PC-9 (cell line): ENCODE results near the gene RPL35. TPM values are rescaled to one million over a fixed set of nuclear protein-coding genes. Genes with fewer than 3 reads are reported as not detected.

Source experiments
- BruUV-seq: library from RNA; stranded (reverse); fragments of 400-500 nt; replicated peaks from 2 replicates; lab custom pipeline; 2021; lab: Mats Ljungman, UMichigan
- CTCF ChIA-PET: fragments of 300-600 bp; sonication (Branson Sonifier 250); formaldehyde crosslinking; loops from one replicate; lab custom pipeline; 2022; ENCODE audit warnings: antibody characterized with exemption; lab: Charles Lee
- POLR2A ChIA-PET: fragments of 300-600 bp; sonication (Branson Sonifier 250); formaldehyde crosslinking; loops from one replicate; lab custom pipeline; 2022; ENCODE audit warnings: antibody characterized with exemption; ENCODE audit not compliant: unreplicated experiment; lab: Charles Lee
- DNase-seq, 2 experiments: peaks; one replicate each; pipeline versions ENCODE4 v3.0.0 to v3.0.0-alpha.2; 2015 to 2022; ENCODE audit warnings: mixed read lengths in 1 of 2
- H2AFZ ChIP-seq: fragments of 200-600 bp; sonication (generic); 2 replicates; pipeline ENCODE4 v1.8.1; 2017; ENCODE audit warnings: antibody characterized with exemption
- H3F3A ChIP-seq: fragments of 200-600 bp; sonication (generic); 2 replicates; pipeline ENCODE4 v1.8.1; 2017; ENCODE audit warnings: antibody characterized with exemption, mild to moderate bottlenecking, low read depth; ENCODE audit not compliant: insufficient read depth
- H3K27ac ChIP-seq: fragments of 200-600 bp; sonication (generic); 2 replicates; pipeline ENCODE4 v1.6.1; 2016; ENCODE audit warnings: mixed run types
- H3K27me3 ChIP-seq: fragments of 200-600 bp; sonication (generic); 2 replicates; pipeline ENCODE4 v1.6.1; 2016; ENCODE audit warnings: low read depth, mixed run types; ENCODE audit not compliant: insufficient read depth
- H3K36me3 ChIP-seq: fragments of 200-600 bp; sonication (generic); 2 replicates; pipeline ENCODE4 v1.6.1; 2016; ENCODE audit warnings: low read depth, mixed run types
- H3K4me1 ChIP-seq: fragments of 200-600 bp; sonication (generic); replicated peaks from 2 replicates; pipeline ENCODE4 v1.6.1; 2016; ENCODE audit warnings: mixed run types; ENCODE audit not compliant: insufficient read depth
- H3K4me2 ChIP-seq: fragments of 200-600 bp; sonication (generic); 2 replicates; pipeline ENCODE4 v1.6.1; 2017; ENCODE audit warnings: mixed run types
- H3K4me3 ChIP-seq: fragments of 200-600 bp; sonication (generic); 2 replicates; pipeline ENCODE4 v1.6.1; 2016; ENCODE audit warnings: mixed run types
- H3K79me2 ChIP-seq: fragments of 200-600 bp; sonication (generic); 2 replicates; pipeline ENCODE4 v1.6.1; 2017; ENCODE audit warnings: low read depth, mixed run types
- H3K9me2 ChIP-seq: fragments of 200-600 bp; sonication (generic); 2 replicates; pipeline ENCODE4 v1.8.1; 2017; ENCODE audit warnings: mild to moderate bottlenecking; ENCODE audit not compliant: insufficient read depth
- H3K9me3 ChIP-seq: fragments of 200-600 bp; sonication (generic); 2 replicates; pipeline ENCODE4 v1.8.1; 2016; ENCODE audit warnings: low read depth; ENCODE audit not compliant: insufficient read depth
- H4K20me1 ChIP-seq: fragments of 200-600 bp; sonication (generic); 2 replicates; pipeline ENCODE4 v1.8.1; 2017; ENCODE audit not compliant: insufficient read depth
- CTCF ChIP-seq: fragments of 200-600 bp; sonication (generic); conservative IDR thresholded peaks from 2 replicates; pipeline ENCODE4 v1.6.1; 2017; ENCODE audit warnings: mixed run types, antibody characterized with exemption, mild to moderate bottlenecking, moderate library complexity
- EZH2 ChIP-seq: fragments of 200-600 bp; sonication (generic); IDR thresholded peaks from 2 replicates; pipeline ENCODE4 v1.8.0; 2017; ENCODE audit warnings: antibody characterized with exemption, low read depth
- intact Hi-C: fragments of 100-400 bp; cut with micrococcal nuclease; formaldehyde crosslinking; loops from one replicate; pipeline ENCODE4 v1.10.0; 2022; ENCODE audit not compliant: unreplicated experiment
- total RNA-seq: library from RNA; stranded (reverse); gene quantifications from 2 replicates; pipeline ENCODE4 v1.2.3, GENCODE V29; 2021

The RPL35 gene
- total RNA-seq, 1 experiment from 2014 or later: 2,125 TPM

- no peaks in the 10 kb centered on the region for H3K9me2 ChIP-seq
- no peak overlapping the region for H3K4me3 ChIP-seq
- H3K9me3 ChIP-seq: no peaks in the 10 kb centered on the region
- no peak for DNase-seq
- H4K20me1 ChIP-seq: peaks cover 12% of the 10 kb centered on the region
- intact Hi-C loops: no loop called here
- ChIA-PET CTCF (interaction anchor here (0.6 kb wide), 2 partner anchors 16 to 150 kb away, joined by 3 to 4 read pairs; no protein-coding TSS in a partner anchor), POLR2A (interaction anchor here (0.7 kb wide), 1 partner anchor 31 kb away, joined by 3 read pairs; no protein-coding TSS in a partner anchor)
- no TSS peak for BruUV-seq
- peaks cover 16% of the 10 kb centered on the region for H3K79me2 ChIP-seq
- H3F3A ChIP-seq: peaks cover 33% of the 10 kb centered on the region
- TF ChIP-seq EZH2 (no peak), CTCF (no peak)
- H2AFZ ChIP-seq: no peak overlapping the region
- 0 out of 2 replicates have a peak, but pooled peaks cover 6% of the 10 kb centered on the region for H3K36me3 ChIP-seq
- H3K4me1 ChIP-seq: no peaks in the 10 kb centered on the region
- no peak overlapping the region for H3K27ac ChIP-seq
- no peaks in the 10 kb centered on the region for H3K27me3 ChIP-seq
- H3K4me2 ChIP-seq: no peak overlapping the region
These were observed 16.8 kb upstream of the RPL35 start for GRCh38 chr9:124878518-124878917.

- intact Hi-C loops: no loop called here
- H2AFZ ChIP-seq: no peak overlapping the region
- peaks cover 33% of the 10 kb centered on the region for H3F3A ChIP-seq
- no peak overlapping the region for H3K4me2 ChIP-seq
- POLR2A ChIA-PET: interaction anchor here (0.7 kb wide), 2 partner anchors 16 to 31 kb away, joined by 3 read pairs; no protein-coding TSS in a partner anchor
- TF ChIP-seq CTCF (no peak), EZH2 (no peak)
- H3K36me3 ChIP-seq: 0 out of 2 replicates have a peak, but pooled peaks cover 10% of the 10 kb centered on the region
- no peak overlapping the region for H3K27ac ChIP-seq
- H3K27me3 ChIP-seq: no peaks in the 10 kb centered on the region
- no peak for DNase-seq
- no peaks in the 10 kb centered on the region for H3K4me1 ChIP-seq
- H4K20me1 ChIP-seq: peaks cover 12% of the 10 kb centered on the region
- CTCF ChIA-PET: interaction anchor here (0.6 kb wide), 2 partner anchors 15 to 150 kb away, joined by 3 to 4 read pairs; no protein-coding TSS in a partner anchor
- no TSS peak for BruUV-seq
- no peak overlapping the region for H3K4me3 ChIP-seq
- peaks cover 21% of the 10 kb centered on the region for H3K79me2 ChIP-seq
- no peaks in the 10 kb centered on the region for H3K9me2 ChIP-seq
- no peaks in the 10 kb centered on the region for H3K9me3 ChIP-seq
These were observed 16.3 kb upstream of the RPL35 start for GRCh38 chr9:124878021-124878420.

- H3K79me2 ChIP-seq: peaks cover 29% of the 10 kb centered on the region
- no peaks in the 10 kb centered on the region for H3K9me3 ChIP-seq
- CTCF ChIA-PET: no interaction called here
- H3K4me3 ChIP-seq: no peak overlapping the region
- intact Hi-C loops: no loop called here
- POLR2A ChIA-PET: no interaction called here
- H3F3A ChIP-seq: peaks cover 33% of the 10 kb centered on the region
- H3K9me2 ChIP-seq: no peaks in the 10 kb centered on the region
- H3K4me1 ChIP-seq: 0 out of 2 replicates have a peak, but pooled peaks cover 3% of the 10 kb centered on the region
- no TSS peak for BruUV-seq
- no peak overlapping the region for H2AFZ ChIP-seq
- no peak overlapping the region for H3K27ac ChIP-seq
- H3K4me2 ChIP-seq: no peak overlapping the region
- no peak for TF ChIP-seq EZH2
- TF ChIP-seq CTCF: no peak
- 0 out of 2 replicates have a peak, but pooled peaks cover 10% of the 10 kb centered on the region for H3K36me3 ChIP-seq
- H3K27me3 ChIP-seq: no peaks in the 10 kb centered on the region
- peaks cover 12% of the 10 kb centered on the region for H4K20me1 ChIP-seq
- no peak for DNase-seq
These were observed 15.4 kb upstream of the RPL35 start for GRCh38 chr9:124877021-124877782.
